ENCODE results near the gene EVI2A. TPM values are rescaled to one million over a fixed set of nuclear protein-coding genes. Genes with fewer than 3 reads are reported as not detected.

EVI2A gene
- total and polyA plus RNA-seq, 2 experiments from 2014 or later: 1.3 TPM; not detected in 1

- H3K36me3 ChIP-seq (ENCODE audit: insufficient read depth): no peaks in the 10 kb centered on the region
- Mint-ChIP-seq H3K36me3 (ENCODE audit: low read depth) (no peaks in the 10 kb centered on the region), H3K4me1 (peaks cover 12% of the 10 kb centered on the region; the same call in 2 of the 3 replicates), H3K9me3 (no peaks in the 10 kb centered on the region), H3K27me3 (ENCODE audit: insufficient read depth, low read depth, poor library complexity) (peaks cover 4% of the 10 kb centered on the region), H3K27ac (no peak overlapping the region), H3K4me3 (no peak overlapping the region)
- DNase-seq (ENCODE audit: low spot score) (no peak), ATAC-seq (no peak)
- H2AFZ ChIP-seq: no peak overlapping the region
- peaks cover 17% of the 10 kb centered on the region; the same call in 1 of the 2 replicates for H3K4me1 ChIP-seq (ENCODE audit: insufficient read depth)
- H3K27me3 ChIP-seq (ENCODE audit: insufficient read depth): no peaks in the 10 kb centered on the region
- no peaks in the 10 kb centered on the region for H3K79me2 ChIP-seq (replicated peaks; ENCODE audit: insufficient read depth)
- no peak overlapping the region for H3K4me2 ChIP-seq
- H3K9me2 ChIP-seq (ENCODE audit: insufficient read depth): no peaks in the 10 kb centered on the region
- H4K20me1 ChIP-seq (replicated peaks; ENCODE audit: insufficient read depth): no peaks in the 10 kb centered on the region
- TF ChIP-seq ETS1 (IDR thresholded peaks at IDR 0.05) (no peak), POLR2AphosphoS5 (IDR thresholded peaks at IDR 0.05; ENCODE audit: low read depth) (no peak), JUNB (IDR thresholded peaks at IDR 0.05; ENCODE audit: unreplicated experiment) (no peak), EZH2phosphoT487 (IDR thresholded peaks at IDR 0.05; ENCODE audit: unreplicated experiment) (no peak), ZNF114 (CRISPR knock-in tag; IDR thresholded peaks at IDR 0.05) (no peak), NANOG (IDR thresholded peaks at IDR 0.05; ENCODE audit: borderline replicate concordance) (no peak), EZH2 (IDR thresholded peaks at IDR 0.05; ENCODE audit: low read depth, unreplicated experiment) (no peak)
- TF ChIP-seq, protein P1, sequence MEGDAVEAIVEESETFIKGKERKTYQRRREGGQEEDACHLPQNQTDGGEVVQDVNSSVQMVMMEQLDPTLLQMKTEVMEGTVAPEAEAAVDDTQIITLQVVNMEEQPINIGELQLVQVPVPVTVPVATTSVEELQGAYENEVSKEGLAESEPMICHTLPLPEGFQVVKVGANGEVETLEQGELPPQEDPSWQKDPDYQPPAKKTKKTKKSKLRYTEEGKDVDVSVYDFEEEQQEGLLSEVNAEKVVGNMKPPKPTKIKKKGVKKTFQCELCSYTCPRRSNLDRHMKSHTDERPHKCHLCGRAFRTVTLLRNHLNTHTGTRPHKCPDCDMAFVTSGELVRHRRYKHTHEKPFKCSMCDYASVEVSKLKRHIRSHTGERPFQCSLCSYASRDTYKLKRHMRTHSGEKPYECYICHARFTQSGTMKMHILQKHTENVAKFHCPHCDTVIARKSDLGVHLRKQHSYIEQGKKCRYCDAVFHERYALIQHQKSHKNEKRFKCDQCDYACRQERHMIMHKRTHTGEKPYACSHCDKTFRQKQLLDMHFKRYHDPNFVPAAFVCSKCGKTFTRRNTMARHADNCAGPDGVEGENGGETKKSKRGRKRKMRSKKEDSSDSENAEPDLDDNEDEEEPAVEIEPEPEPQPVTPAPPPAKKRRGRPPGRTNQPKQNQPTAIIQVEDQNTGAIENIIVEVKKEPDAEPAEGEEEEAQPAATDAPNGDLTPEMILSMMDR (conservative IDR thresholded peaks at IDR 0.05; ENCODE audit: low read depth in 2 of 2): no peak
- no peaks in the 10 kb centered on the region for H3F3A ChIP-seq (replicated peaks; ENCODE audit: low read depth)
- no peak overlapping the region for H3K27ac ChIP-seq (ENCODE audit: low read depth)
- no peak overlapping the region for H3K4me3 ChIP-seq
Observed at GRCh38 chr17:31320791-31321190, 631 bp downstream of the EVI2A start.

DNA sequence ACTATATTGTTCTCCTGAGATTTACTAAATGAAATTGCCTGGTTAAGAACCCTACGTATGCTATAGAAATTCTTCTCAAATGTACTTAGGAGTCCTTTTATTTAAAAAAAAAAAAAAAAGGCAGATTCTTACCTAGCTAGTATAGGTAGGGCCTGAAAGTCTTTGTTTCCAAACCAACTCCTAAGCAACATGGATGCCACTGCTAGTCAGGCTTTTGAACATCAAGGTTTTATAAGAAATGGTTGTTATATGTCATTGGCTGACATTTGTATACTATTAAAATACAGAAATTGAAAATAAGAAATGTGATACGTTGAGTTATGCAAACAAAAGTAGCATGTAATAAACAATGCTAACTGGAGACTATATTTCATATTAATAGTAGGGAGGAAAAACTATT, 1.2 kb downstream of the EVI2A start:
- no peaks in the 10 kb centered on the region for H3K79me2 ChIP-seq (replicated peaks; ENCODE audit: insufficient read depth)
- TF ChIP-seq ETS1 (IDR thresholded peaks at IDR 0.05) (no peak), CREB1 (CRISPR knock-in tag; IDR thresholded peaks at IDR 0.05; ENCODE audit: low read depth) (no peak), EZH2 (IDR thresholded peaks at IDR 0.05; ENCODE audit: low read depth, unreplicated experiment) (no peak), EZH2phosphoT487 (IDR thresholded peaks at IDR 0.05; ENCODE audit: unreplicated experiment) (no peak), ZNF114 (CRISPR knock-in tag; IDR thresholded peaks at IDR 0.05) (no peak), ZNF331 (CRISPR knock-in tag; IDR thresholded peaks at IDR 0.05; ENCODE audit: low read depth) (no peak), JUNB (IDR thresholded peaks at IDR 0.05; ENCODE audit: unreplicated experiment) (no peak), POLR2AphosphoS5 (IDR thresholded peaks at IDR 0.05; ENCODE audit: low read depth) (no peak), NANOG (IDR thresholded peaks at IDR 0.05; ENCODE audit: borderline replicate concordance) (no peak), STAT1 (IDR thresholded peaks at IDR 0.05; ENCODE audit: unreplicated experiment) (no peak)
- TF ChIP-seq, protein P1 (conservative IDR thresholded peaks at IDR 0.05; ENCODE audit: low read depth in 2 of 2): no peak

More for the DNA sequence above, 1.2 kb downstream of the EVI2A start:
- H3K4me1 ChIP-seq (ENCODE audit: insufficient read depth): peaks cover 17% of the 10 kb centered on the region; the same call in 1 of the 2 replicates
- H3K9me2 ChIP-seq (ENCODE audit: insufficient read depth): no peaks in the 10 kb centered on the region
- ATAC-seq (no peak), DNase-seq (ENCODE audit: low spot score) (no peak)
- H3K36me3 Mint-ChIP-seq (ENCODE audit: low read depth): no peaks in the 10 kb centered on the region
- no peaks in the 10 kb centered on the region for H3F3A ChIP-seq (replicated peaks; ENCODE audit: low read depth)
- no peak overlapping the region for H2AFZ ChIP-seq
- H3K27me3 Mint-ChIP-seq (ENCODE audit: insufficient read depth, low read depth, poor library complexity): peaks cover 4% of the 10 kb centered on the region
- no peak overlapping the region for H3K4me3 ChIP-seq
- H3K27ac ChIP-seq (ENCODE audit: low read depth): no peak overlapping the region
- no peak overlapping the region for H3K4me3 Mint-ChIP-seq
- H3K4me1 Mint-ChIP-seq: peaks cover 12% of the 10 kb centered on the region; the same call in 2 of the 3 replicates
- no peaks in the 10 kb centered on the region for H3K9me3 Mint-ChIP-seq
- no peak overlapping the region for H3K27ac Mint-ChIP-seq
- H3K4me2 ChIP-seq: no peak overlapping the region
- H3K27me3 ChIP-seq (ENCODE audit: insufficient read depth): no peaks in the 10 kb centered on the region
- H4K20me1 ChIP-seq (replicated peaks; ENCODE audit: insufficient read depth): no peaks in the 10 kb centered on the region
- H3K36me3 ChIP-seq (ENCODE audit: insufficient read depth): no peaks in the 10 kb centered on the region

Data from GM23338 (cell line).